B cell (primary cell): ENCODE results near the gene UBE2E3. TPM values are rescaled to one million over a fixed set of nuclear protein-coding genes. Genes with fewer than 3 reads are reported as not detected.
A peak's percentile ranks its signal among the peaks of the same experiment; 100 is the strongest.

ENCODE experiments used
- ATAC-seq: fragments of 200-7000 bp; cut with Tn5 transposase; one replicate; pipeline ENCODE4 v1.10.0; 2021; ENCODE audit warnings: low read depth, mild to moderate bottlenecking, moderate number of reproducible peaks, moderate library complexity
- CTCF ChIA-PET: fragments of 350-600 bp; sonication (Branson Sonifier 250); formaldehyde crosslinking; loops from one replicate; lab custom pipeline; 2021; ENCODE audit warnings: antibody characterized with exemption, inconsistent platforms; lab: Charles Lee
- POLR2A ChIA-PET: fragments of 350-600 bp; sonication (Branson Sonifier 250); formaldehyde crosslinking; loops from one replicate; lab custom pipeline; 2021; ENCODE audit warnings: antibody characterized with exemption; lab: Charles Lee
- DNase-seq: peaks from one replicate; pipeline ENCODE4 v3.0.0; 2013
- H2AFZ ChIP-seq: 2 replicates; pipeline ENCODE4 v1.6.1; 2012; ENCODE audit warnings: mild to moderate bottlenecking, low read depth, low read length; ENCODE audit not compliant: insufficient read depth, poor library complexity, severe bottlenecking
- H3K27ac ChIP-seq, 2 donors: 1 replicate in 1 of 2; 2 replicates in 1 of 2; pipeline ENCODE4 v1.5.1; 2012 to 2013; ENCODE audit warnings: low read length in 2 of 2, mild to moderate bottlenecking in 2 of 2, moderate library complexity in 1 of 2
- H3K27me3 ChIP-seq, 4 experiments: fragments of 200-600 bp in 1 of 4; sonication (generic) in 1 of 4; replicated peaks in 1 of 4; 1 replicate in 2 of 4; 2 replicates in 2 of 4; pipeline versions ENCODE4 v1.6.1 to v1.7.0; 2013 to 2016; ENCODE audit warnings: low read length in 3 of 4, mild to moderate bottlenecking in 2 of 4, mixed read lengths in 1 of 4, moderate library complexity in 1 of 4; ENCODE audit not compliant: insufficient read depth in 4 of 4, control insufficient read depth in 3 of 4; ENCODE audit errors: control extremely low read depth in 1 of 4
- H3K36me3 ChIP-seq, 2 experiments: replicated peaks in 1 of 2; 1 replicate in 1 of 2; 2 replicates in 1 of 2; pipeline versions ENCODE4 v1.6.1 to v1.7.1; 2013; ENCODE audit warnings: low read length in 1 of 2; ENCODE audit not compliant: insufficient read depth in 2 of 2, control insufficient read depth in 1 of 2; ENCODE audit errors: control extremely low read depth in 1 of 2, extremely low read depth in 1 of 2
- H3K4me1 ChIP-seq, 2 donors: fragments of 200-600 bp in 1 of 2; sonication (generic) in 1 of 2; 1 replicate in 1 of 2; 2 replicates in 1 of 2; pipeline versions ENCODE4 v1.5.1 to v1.6.1; 2013 to 2017; ENCODE audit warnings: low read length in 2 of 2; ENCODE audit not compliant: control insufficient read depth in 2 of 2, insufficient read depth in 2 of 2
- H3K4me2 ChIP-seq: replicated peaks from 2 replicates; pipeline ENCODE3; 2012; ENCODE audit warnings: mild to moderate bottlenecking, low read depth, low read length; ENCODE audit not compliant: poor library complexity, severe bottlenecking
- H3K4me3 ChIP-seq, 5 experiments: fragments of 200-600 bp in 1 of 5; sonication (generic) in 1 of 5; 1 replicate in 3 of 5; 2 replicates in 2 of 5; pipeline versions ENCODE4 v1.5.1 to v1.7.0; 2011 to 2016; ENCODE audit warnings: low read length in 4 of 5, mild to moderate bottlenecking in 4 of 5, low read depth in 2 of 5, control low read depth in 1 of 5, moderate library complexity in 1 of 5; ENCODE audit not compliant: insufficient read depth in 1 of 5; ENCODE audit errors: control extremely low read depth in 1 of 5, extremely low read depth in 1 of 5
- H3K79me2 ChIP-seq: fragments of 200-600 bp; sonication (generic); one replicate; pipeline ENCODE4 v1.6.0; 2016; ENCODE audit warnings: low read length; ENCODE audit not compliant: control insufficient read depth, insufficient read depth
- H3K9ac ChIP-seq: fragments of 200-600 bp; sonication (generic); 2 replicates; pipeline ENCODE4 v1.6.1; 2017; ENCODE audit warnings: mild to moderate bottlenecking, low read length, moderate library complexity
- H3K9me3 ChIP-seq, 3 donors: one replicate each; pipeline versions ENCODE4 v1.6.1 to v1.7.1; 2013; ENCODE audit warnings: low read length in 2 of 3; ENCODE audit not compliant: control insufficient read depth in 2 of 3, insufficient read depth in 1 of 3; ENCODE audit errors: control extremely low read depth in 1 of 3
- H4K20me1 ChIP-seq: 2 replicates; pipeline ENCODE4 v1.6.0; 2012; ENCODE audit warnings: mild to moderate bottlenecking, low read length; ENCODE audit not compliant: insufficient read depth, control insufficient read depth, poor library complexity, severe bottlenecking
- H3K27ac Mint-ChIP-seq: one replicate; pipeline ENCODE4 v1.8.0; 2021; ENCODE audit warnings: mixed read lengths
- H3K27me3 Mint-ChIP-seq: one replicate; pipeline ENCODE4 v1.8.0; 2021; ENCODE audit warnings: mixed read lengths
- H3K4me1 Mint-ChIP-seq: one replicate; pipeline ENCODE4 v1.8.0; 2021; ENCODE audit warnings: mixed read lengths
- H3K4me3 Mint-ChIP-seq: one replicate; pipeline ENCODE4 v1.8.0; 2021; ENCODE audit warnings: mixed read lengths
- H3K9me3 Mint-ChIP-seq: one replicate; pipeline ENCODE4 v1.8.0; 2022; ENCODE audit warnings: mixed read lengths; ENCODE audit not compliant: insufficient read depth
- CTCF ChIP-seq: fragments of 200-600 bp; IDR thresholded peaks from one replicate; pipeline ENCODE4 v1.8.0; 2022; ENCODE audit warnings: antibody characterized with exemption, mild to moderate bottlenecking
- EZH2 ChIP-seq: IDR thresholded peaks from 2 replicates; pipeline ENCODE4 v1.6.1; 2012; ENCODE audit warnings: borderline replicate concordance, low read depth, mild to moderate bottlenecking, moderate library complexity, low read length; ENCODE audit not compliant: insufficient read depth, poor library complexity, severe bottlenecking
- WGBS: methylation state at CpG from one replicate; pipeline ENCODE4 v1.1.5; 2013; ENCODE audit warnings: missing lambda C conversion rate; ENCODE audit not compliant: insufficient coverage; 5-methylcytosine and 5-hydroxymethylcytosine counted together
- intact Hi-C: fragments of 100-400 bp; cut with micrococcal nuclease; formaldehyde crosslinking; loops from one replicate; pipeline ENCODE4 v1.10.0; 2022
- polyA plus RNA-seq: library from polyadenylated mRNA; depleted of rRNA; stranded (reverse); fragments of >200 nt; gene quantifications from 2 replicates; pipeline ENCODE4 v1.2.3, GENCODE V29; 2012
- total RNA-seq, 2 donors: library from RNA; stranded (reverse); fragments of 120-200 nt in 1 of 2; gene quantifications; 1 replicate in 1 of 2; 2 replicates in 1 of 2; pipeline versions ENCODE4 v1.2.3 to v1.2.4, GENCODE V29; 2013 to 2022

The UBE2E3 gene
- total and polyA plus RNA-seq, 2 donors (not counting 1 experiment from before 2014, with no cell fraction given), result 26.7 to 31.6 TPM

- no peak for TF ChIP-seq CTCF
- TF ChIP-seq EZH2, result no peak
- no peaks in the 10 kb centered on the region for H3K27me3 ChIP-seq
These were observed 44.6 kb downstream of the UBE2E3 start for GRCh38 chr2:181025004-181025403.

GRCh38 chr2:181036445-181036844 is 56.0 kb downstream of the UBE2E3 start:
- no peaks in the 10 kb centered on the region for H3K27me3 Mint-ChIP-seq
- DNase-seq, result no peak
- H3K9ac ChIP-seq, result no peak overlapping the region
- WGBS, result 100% methylated on average over 2 of the region's 2 CpGs
- H3K27ac Mint-ChIP-seq, result peak overlapping the region; percentile 5
- peaks cover 0 to 1% (median 0%) of the 10 kb centered on the region in 3 donors for H3K9me3 ChIP-seq
- H3K4me1 ChIP-seq, result peaks cover 0 to 3% of the 10 kb centered on the region in 2 donors
- intact Hi-C loops, result no loop called here
- no peak for ATAC-seq
- ChIA-PET POLR2A (no interaction called here), CTCF (no interaction called here)
- H3K4me1 Mint-ChIP-seq, result peaks cover 16% of the 10 kb centered on the region
- H3K27me3 ChIP-seq, result no peaks in the 10 kb centered on the region
- no peaks in the 10 kb centered on the region for H4K20me1 ChIP-seq
- H3K4me3 Mint-ChIP-seq, result no peak overlapping the region
- H3K9me3 Mint-ChIP-seq, result no peaks in the 10 kb centered on the region
- peaks cover 9% of the 10 kb centered on the region for H3K79me2 ChIP-seq
- H3K4me3 ChIP-seq, result no peak overlapping the region
- no peak overlapping the region for H2AFZ ChIP-seq
- H3K4me2 ChIP-seq, result no peak overlapping the region
- no peak overlapping the region for H3K27ac ChIP-seq
- H3K36me3 ChIP-seq, result no peaks in the 10 kb centered on the region
- TF ChIP-seq EZH2 (no peak), CTCF (no peak)

More at GRCh38 chr2:181025004-181025403, 44.6 kb downstream of the UBE2E3 start:
- H4K20me1 ChIP-seq, result no peaks in the 10 kb centered on the region
- intact Hi-C loops, result no loop called here
- no peak overlapping the region for H3K4me2 ChIP-seq
- WGBS, result no CpG with 5 or more reads among the region's 3 CpGs
- Mint-ChIP-seq H3K27me3 (no peaks in the 10 kb centered on the region), H3K4me3 (no peak overlapping the region), H3K4me1 (no peaks in the 10 kb centered on the region), H3K9me3 (peaks cover 3% of the 10 kb centered on the region), H3K27ac (no peak overlapping the region)
- H3K4me3 ChIP-seq, result no peak overlapping the region
- no peak for DNase-seq
- no peak overlapping the region for H3K27ac ChIP-seq
- peaks cover 0 to 2% (median 0%) of the 10 kb centered on the region in 3 donors for H3K9me3 ChIP-seq
- peaks cover 17% of the 10 kb centered on the region for H3K79me2 ChIP-seq
- POLR2A ChIA-PET, result no interaction called here
- no peak for ATAC-seq
- H3K9ac ChIP-seq, result no peak overlapping the region
- H3K36me3 ChIP-seq, result no peaks in the 10 kb centered on the region
- CTCF ChIA-PET, result no interaction called here
- no peaks in the 10 kb centered on the region for H3K4me1 ChIP-seq
- H2AFZ ChIP-seq, result no peak overlapping the region
